Esophagus squamous epithelium (tissue), 4 donors: Measurements from ENCODE around the gene SPEN.

Source experiments
- CTCF ChIP-seq, 6 experiments: fragments of 450-650 bp in 4 of 6; fragments of 200-600 bp in 2 of 6; sonication (generic) in 2 of 6; IDR thresholded peaks; one replicate each; pipeline ENCODE4 v1.5.1; 2016 to 2019; ENCODE audit warnings: antibody characterized with exemption in 6 of 6, mild to moderate bottlenecking in 4 of 6, moderate library complexity in 4 of 6
- POLR2A ChIP-seq, 4 donors: fragments of 450-650 bp; IDR thresholded peaks; one replicate each; pipeline ENCODE4 v1.6.1; 2017; ENCODE audit warnings: antibody characterized with exemption in 4 of 4, mild to moderate bottlenecking in 4 of 4, moderate library complexity in 3 of 4

GRCh38 chr1:15899266-15899665 lies 51.8 kb downstream of the SPEN start:
- TF ChIP-seq POLR2A (IDR thresholded peaks at IDR 0.05), result no peak
- TF ChIP-seq CTCF (IDR thresholded peaks at IDR 0.05), result no peak
